Neuronal stem cell (in vitro differentiated cells): Measurements from ENCODE around the gene CASP9.
A peak's percentile ranks its signal among the peaks of the same experiment; 100 is the strongest.

ENCODE experiments used
- DNase-seq: peaks from one replicate; pipeline ENCODE4 v3.0.0-alpha.2; 2013; ENCODE audit warnings: low spot score
- H2AFZ ChIP-seq: one replicate; pipeline ENCODE4 v1.6.1; 2013; ENCODE audit warnings: mild to moderate bottlenecking, low read length, inconsistent platforms
- H2AK5ac ChIP-seq: 2 replicates; pipeline ENCODE4 v1.6.1; 2013; ENCODE audit warnings: low read depth, mild to moderate bottlenecking, inconsistent platforms, low read length, moderate library complexity, mixed read lengths
- H2BK120ac ChIP-seq: 2 replicates; pipeline ENCODE4 v1.6.1; 2013; ENCODE audit warnings: low read depth, mild to moderate bottlenecking, inconsistent platforms, low read length, moderate library complexity, mixed read lengths
- H2BK12ac ChIP-seq: one replicate; pipeline ENCODE4 v1.6.1; 2013; ENCODE audit warnings: low read length, inconsistent platforms
- H2BK15ac ChIP-seq: 2 replicates; pipeline ENCODE4 v1.6.1; 2013; ENCODE audit warnings: mild to moderate bottlenecking, low read length, inconsistent platforms, mixed read lengths
- H2BK5ac ChIP-seq: one replicate; pipeline ENCODE4 v1.6.1; 2013; ENCODE audit warnings: inconsistent platforms, mild to moderate bottlenecking, low read length, moderate library complexity
- H3K14ac ChIP-seq: one replicate; pipeline ENCODE4 v1.6.1; 2013; ENCODE audit warnings: low read length, inconsistent platforms
- H3K18ac ChIP-seq: 2 replicates; pipeline ENCODE4 v1.6.1; 2013; ENCODE audit warnings: low read length, inconsistent platforms
- H3K23ac ChIP-seq: 2 replicates; pipeline ENCODE4 v1.6.1; 2013; ENCODE audit warnings: low read depth, mild to moderate bottlenecking, mixed read lengths, low read length, inconsistent platforms; ENCODE audit not compliant: poor library complexity
- H3K27ac ChIP-seq: replicated peaks from 3 replicates; pipeline ENCODE4 v1.5.1; 2013; ENCODE audit warnings: low read length, inconsistent platforms
- H3K27me3 ChIP-seq, 3 experiments: 2 replicates each; pipeline ENCODE4 v1.6.1; 2013; ENCODE audit warnings: low read length in 3 of 3, mild to moderate bottlenecking in 2 of 3, inconsistent platforms in 1 of 3, low read depth in 1 of 3, mixed read lengths in 1 of 3, moderate library complexity in 1 of 3; ENCODE audit not compliant: control insufficient read depth in 3 of 3, insufficient read depth in 3 of 3
- H3K36me3 ChIP-seq, 2 donors: replicated peaks in 1 of 2; 2 replicates each; pipeline ENCODE4 v1.6.1; 2013; ENCODE audit warnings: low read length in 2 of 2; ENCODE audit not compliant: control insufficient read depth in 2 of 2, insufficient read depth in 2 of 2
- H3K4ac ChIP-seq: 2 replicates; pipeline ENCODE4 v1.6.1; 2013; ENCODE audit warnings: inconsistent platforms, mild to moderate bottlenecking, low read length, moderate library complexity
- H3K4me1 ChIP-seq, 2 donors: 1 replicate in 1 of 2; 2 replicates in 1 of 2; pipeline ENCODE4 v1.6.1; 2013; ENCODE audit warnings: low read length in 2 of 2, low read depth in 1 of 2; ENCODE audit not compliant: control insufficient read depth in 2 of 2, insufficient read depth in 1 of 2
- H3K4me2 ChIP-seq: one replicate; pipeline ENCODE4 v1.6.1; 2013; ENCODE audit warnings: mild to moderate bottlenecking, low read length, inconsistent platforms; ENCODE audit not compliant: insufficient read depth, poor library complexity, severe bottlenecking
- H3K4me3 ChIP-seq, 2 donors: 2 replicates each; pipeline ENCODE4 v1.5.1; 2013; ENCODE audit warnings: low read length in 2 of 2, mild to moderate bottlenecking in 2 of 2, inconsistent platforms in 1 of 2, moderate library complexity in 1 of 2
- H3K79me1 ChIP-seq: one replicate; pipeline ENCODE4 v1.6.1; 2013; ENCODE audit warnings: low read depth, mild to moderate bottlenecking, inconsistent platforms, low read length, moderate library complexity
- H3K9ac ChIP-seq: one replicate; pipeline ENCODE4 v1.6.1; 2013; ENCODE audit warnings: mild to moderate bottlenecking, low read depth, low read length, inconsistent platforms; ENCODE audit not compliant: poor library complexity
- H3K9me3 ChIP-seq, 2 donors: replicated peaks in 1 of 2; 2 replicates each; pipeline versions ENCODE3 to v1.6.1; 2013; ENCODE audit warnings: low read length in 2 of 2, mild to moderate bottlenecking in 2 of 2, inconsistent platforms in 1 of 2, low read depth in 1 of 2, mixed read lengths in 1 of 2, moderate library complexity in 1 of 2; ENCODE audit not compliant: control insufficient read depth in 2 of 2, insufficient read depth in 1 of 2
- H4K8ac ChIP-seq: one replicate; pipeline ENCODE4 v1.6.1; 2013; ENCODE audit warnings: low read depth, mild to moderate bottlenecking, inconsistent platforms, low read length, moderate library complexity
- H4K91ac ChIP-seq: one replicate; pipeline ENCODE4 v1.6.1; 2013; ENCODE audit warnings: low read length, low read depth, mild to moderate bottlenecking, inconsistent platforms; ENCODE audit not compliant: poor library complexity
- WGBS, 2 donors: extraction: QIAGEN DNeasy Blood & Tissue Kit; methylation state at CpG; one replicate each; pipeline ENCODE4 v1.1.7; 2013; ENCODE audit warnings: missing lambda C conversion rate in 2 of 2, mixed read lengths in 1 of 2; ENCODE audit not compliant: insufficient read length in 2 of 2, insufficient replicate concordance in 1 of 2; ENCODE audit errors: extremely low coverage in 2 of 2; 5-methylcytosine and 5-hydroxymethylcytosine counted together

The CASP9 gene

DNA sequence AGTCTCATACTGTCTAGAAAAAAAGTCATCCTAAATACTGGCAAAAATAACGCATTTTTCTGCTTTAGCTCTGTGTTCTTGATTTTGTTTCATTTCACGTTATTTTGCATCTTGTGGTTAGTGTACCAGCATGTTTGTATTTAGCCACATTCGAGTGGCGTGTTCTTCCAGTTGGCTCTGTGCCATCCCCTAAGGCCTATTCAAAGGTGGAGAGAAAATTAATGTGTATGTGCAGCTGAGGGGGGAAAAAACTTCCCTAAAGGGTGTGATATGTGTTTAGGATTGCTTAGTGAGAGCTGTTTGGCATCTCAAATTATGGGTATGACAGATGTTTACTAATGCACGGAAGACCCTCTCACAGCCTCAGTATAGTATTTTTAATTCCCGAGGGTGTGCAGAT is 14.8 kb upstream of the CASP9 start:
- Histone ChIP-seq H2BK12ac (no peak overlapping the region), H3K14ac (no peak overlapping the region), H2BK120ac (no peak overlapping the region), H3K4me1 (no peaks in the 10 kb centered on the region), H3K27me3 (no peaks in the 10 kb centered on the region), H3K18ac (no peak overlapping the region), H3K36me3 (peaks cover 24 to 88% of the 10 kb centered on the region in 2 donors), H2BK15ac (no peak overlapping the region), H3K4me2 (no peak overlapping the region), H4K8ac (no peak overlapping the region), H3K4me3 (no peak overlapping the region), H2BK5ac (no peak overlapping the region), H3K27ac (no peak overlapping the region), H4K91ac (no peak overlapping the region), H2AK5ac (no peak overlapping the region), H3K9ac (no peak overlapping the region), H3K9me3 (no peaks in the 10 kb centered on the region), H3K79me1 (no peaks in the 10 kb centered on the region), H2AFZ (no peak overlapping the region), H3K23ac (no peak overlapping the region), H3K4ac (no peak overlapping the region)
- WGBS, 2 donors: no CpG with 5 or more reads among the region's 6 CpGs
- no peak for DNase-seq

GRCh38 chr1:15531682-15532081 is 7.7 kb upstream of the CASP9 start:
- Histone ChIP-seq H3K23ac (no peak overlapping the region), H3K27me3 (no peaks in the 10 kb centered on the region), H2AK5ac (no peak overlapping the region), H3K27ac (no peak overlapping the region), H3K4ac (no peak overlapping the region), H3K14ac (no peak overlapping the region), H3K9ac (no peak overlapping the region), H2BK15ac (no peak overlapping the region), H3K79me1 (no peaks in the 10 kb centered on the region), H3K9me3 (no peaks in the 10 kb centered on the region), H3K4me1 (peaks cover 0 to 3% of the 10 kb centered on the region in 2 donors), H2BK120ac (no peak overlapping the region), H2BK12ac (no peak overlapping the region), H2AFZ (no peak overlapping the region), H3K18ac (no peak overlapping the region), H4K8ac (no peak overlapping the region), H4K91ac (no peak overlapping the region), H3K4me2 (no peak overlapping the region), H2BK5ac (no peak overlapping the region), H3K36me3 (peaks cover 8 to 53% of the 10 kb centered on the region in 2 donors), H3K4me3 (no peak overlapping the region)
- no peak for DNase-seq
- no CpG with 5 or more reads among the region's 2 CpGs for WGBS, 2 donors

DNA sequence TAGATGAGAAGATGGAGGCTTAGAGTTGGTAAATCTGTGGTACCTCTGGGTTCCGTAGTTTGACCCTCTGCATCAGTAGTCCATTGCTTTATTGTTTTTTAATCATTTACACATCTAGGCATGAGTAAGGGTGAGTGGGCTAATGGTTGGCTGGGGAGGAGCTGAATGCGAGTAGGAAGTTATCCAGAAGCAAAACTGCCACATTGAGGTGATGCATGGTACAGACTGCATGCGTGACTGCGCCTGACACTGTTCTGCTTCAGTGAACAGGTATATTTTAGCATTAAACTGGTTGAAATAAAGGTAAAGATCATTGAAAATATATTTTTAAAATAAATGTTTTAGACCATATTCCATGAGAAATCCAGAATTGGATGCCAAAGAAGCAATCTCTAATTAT is 7.0 kb upstream of the CASP9 start:
- Histone ChIP-seq H3K18ac (no peak overlapping the region), H2BK15ac (no peak overlapping the region), H2AFZ (no peak overlapping the region), H2BK12ac (no peak overlapping the region), H3K4ac (no peak overlapping the region), H3K4me3 (no peak overlapping the region), H2AK5ac (no peak overlapping the region), H4K8ac (no peak overlapping the region), H3K27ac (no peak overlapping the region), H2BK5ac (no peak overlapping the region), H3K9ac (no peak overlapping the region), H3K27me3 (no peaks in the 10 kb centered on the region), H3K4me1 (peaks cover 0 to 3% of the 10 kb centered on the region in 2 donors), H3K79me1 (no peaks in the 10 kb centered on the region), H3K14ac (no peak overlapping the region), H3K23ac (no peak overlapping the region), H2BK120ac (no peak overlapping the region), H3K36me3 (peaks cover 6 to 47% of the 10 kb centered on the region in 2 donors), H4K91ac (no peak overlapping the region), H3K9me3 (no peaks in the 10 kb centered on the region), H3K4me2 (no peak overlapping the region)
- no peak for DNase-seq
- no CpG with 5 or more reads among the region's 4 CpGs for WGBS, 2 donors

DNA sequence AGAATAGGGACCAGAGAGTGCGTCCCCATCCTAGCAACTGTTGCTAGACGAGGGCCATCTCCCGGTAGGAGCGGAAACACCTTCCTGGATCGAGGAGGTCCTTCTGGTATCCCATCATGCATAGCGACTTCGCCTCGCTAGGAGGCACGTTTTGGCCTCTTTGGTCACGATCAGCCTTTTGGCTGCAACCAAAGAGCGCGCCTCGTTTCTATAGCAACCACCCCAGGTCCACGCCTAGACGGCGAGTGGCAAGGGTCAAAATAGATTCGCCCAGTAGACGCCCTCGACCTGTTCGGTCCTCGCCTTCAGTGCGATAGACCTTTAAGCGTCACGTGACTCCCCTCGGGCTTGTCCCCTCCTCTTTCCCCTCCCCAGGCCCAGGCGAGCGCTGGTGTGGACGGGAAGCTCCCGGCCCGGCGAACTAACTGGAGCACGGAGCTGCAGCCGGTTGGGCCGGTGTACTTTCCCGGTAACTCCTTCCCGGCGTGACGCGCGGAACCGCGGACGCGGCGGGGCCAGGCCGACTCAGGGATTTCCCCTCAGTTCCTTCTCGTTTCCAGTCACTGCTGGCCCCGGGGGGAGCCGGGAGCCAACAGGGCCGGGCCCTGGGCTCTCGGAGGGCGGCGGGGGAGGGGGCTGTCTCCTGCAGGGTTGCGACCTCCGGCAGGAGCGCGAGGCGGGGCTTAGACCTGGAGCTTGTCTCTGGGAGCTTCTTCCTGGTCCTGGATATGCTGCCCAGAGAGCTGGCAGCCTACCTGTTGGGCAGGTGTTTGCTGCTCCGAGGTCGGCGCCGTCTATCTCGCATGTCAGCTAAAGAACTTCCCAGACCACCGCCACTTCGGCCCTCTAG is 2.7 kb upstream of the CASP9 start, which contains the start of gene DNAJC16:
DNAJC16 (plus strand) TSS at position 359 of the 850 bp plus-strand sequence. CDS start 2,258 bp downstream, outside the sequence.
- Histone ChIP-seq H2BK15ac (no peak within 1 kb of the TSS), H3K9ac (peak within 1 kb of the TSS; percentile 93), H2AK5ac (no peak within 1 kb of the TSS), H3K36me3 (peaks cover 2 to 25% of the 10 kb centered on the region in 2 donors), H3K4me3 (peak within 1 kb of the TSS; percentile 81 to 93), H3K27ac (peak within 1 kb of the TSS; percentile 92), H4K91ac (no peak within 1 kb of the TSS), H2BK120ac (no peak within 1 kb of the TSS), H3K79me1 (no peaks in the 10 kb centered on the region), H2BK12ac (no peak within 1 kb of the TSS), H3K23ac (peak within 1 kb of the TSS; percentile 96), H3K18ac (peak within 1 kb of the TSS; percentile 89), H3K4me1 (peaks cover 4 to 11% of the 10 kb centered on the region in 2 donors), H3K4me2 (peak within 1 kb of the TSS; percentile 61), H2AFZ (peak within 1 kb of the TSS; percentile 82), H3K14ac (no peak within 1 kb of the TSS), H2BK5ac (peak within 1 kb of the TSS; percentile 85), H3K9me3 (no peaks in the 10 kb centered on the region), H3K4ac (no peak within 1 kb of the TSS), H3K27me3 (no peaks in the 10 kb centered on the region), H4K8ac (no peak within 1 kb of the TSS)
- peak; percentile 100 for DNase-seq
- no CpG with 5 or more reads among the region's 65 CpGs for WGBS, 2 donors
